ENCODE results near the gene TLK2. TPM values are rescaled to one million over a fixed set of nuclear protein-coding genes. Genes with fewer than 3 reads are reported as not detected.

TLK2 gene
- total RNA-seq, 6 experiments from 2014 or later = 11.6 to 13.8 (median 12.6) TPM

- 64% methylated on average over 6 of the region's 6 CpGs for WGBS (ENCODE audit: insufficient coverage, low coverage, low lambda C conversion rate, missing lambda C conversion rate)
- H3K9me3 ChIP-seq = no peaks in the 10 kb centered on the region
- H3K27me3 ChIP-seq = no peaks in the 10 kb centered on the region
- TF ChIP-seq CTCF (IDR thresholded peaks at IDR 0.05) (no peak), POLR2A (IDR thresholded peaks at IDR 0.05) (no peak)
- DNase-seq (no peak), ATAC-seq (no peak)
- intact Hi-C loops (cut with DNase I) = no loop called here
- no peaks in the 10 kb centered on the region for H3K4me1 ChIP-seq
- H3K36me3 ChIP-seq = no peaks in the 10 kb centered on the region
- no peak overlapping the region for H3K27ac ChIP-seq
- no peak overlapping the region for H3K4me3 ChIP-seq
Measured at GRCh38 chr17:62643496-62643895, 164.9 kb downstream of the TLK2 start.

GRCh38 chr17:62644487-62645173 lies 166.0 kb downstream of the TLK2 start:
- ATAC-seq = no peak
- Histone ChIP-seq H3K4me1 (no peaks in the 10 kb centered on the region), H3K9me3 (no peaks in the 10 kb centered on the region), H3K36me3 (no peaks in the 10 kb centered on the region), H3K27ac (no peak overlapping the region), H3K27me3 (no peaks in the 10 kb centered on the region), H3K4me3 (no peak overlapping the region)
- no peak for TF ChIP-seq POLR2A (IDR thresholded peaks at IDR 0.05)
- no peak for TF ChIP-seq CTCF (IDR thresholded peaks at IDR 0.05)
- DNase-seq = peak in 1 of 3 donors; percentile 39
- intact Hi-C loops (cut with DNase I) = no loop called here
- 68% methylated on average over 12 of the region's 17 CpGs for WGBS (ENCODE audit: insufficient coverage, low coverage, low lambda C conversion rate, missing lambda C conversion rate)

GRCh38 chr17:62648251-62648955 lies 169.8 kb downstream of the TLK2 start:
- 46% methylated on average over 11 of the region's 15 CpGs for WGBS (ENCODE audit: insufficient coverage, low coverage, low lambda C conversion rate, missing lambda C conversion rate)
- intact Hi-C loops (cut with DNase I) = no loop called here
- peaks cover 0 to 4% (median 0%) of the 10 kb centered on the region in 4 donors for H3K4me1 ChIP-seq
- H3K27ac ChIP-seq = no peak overlapping the region
- no peaks in the 10 kb centered on the region for H3K9me3 ChIP-seq
- TF ChIP-seq CTCF (IDR thresholded peaks at IDR 0.05) = no peak
- H3K27me3 ChIP-seq = no peaks in the 10 kb centered on the region
- no peak overlapping the region for H3K4me3 ChIP-seq
- H3K36me3 ChIP-seq = no peaks in the 10 kb centered on the region
- DNase-seq = peak in 1 of 3 donors; percentile 30
- ATAC-seq = no peak

DNA sequence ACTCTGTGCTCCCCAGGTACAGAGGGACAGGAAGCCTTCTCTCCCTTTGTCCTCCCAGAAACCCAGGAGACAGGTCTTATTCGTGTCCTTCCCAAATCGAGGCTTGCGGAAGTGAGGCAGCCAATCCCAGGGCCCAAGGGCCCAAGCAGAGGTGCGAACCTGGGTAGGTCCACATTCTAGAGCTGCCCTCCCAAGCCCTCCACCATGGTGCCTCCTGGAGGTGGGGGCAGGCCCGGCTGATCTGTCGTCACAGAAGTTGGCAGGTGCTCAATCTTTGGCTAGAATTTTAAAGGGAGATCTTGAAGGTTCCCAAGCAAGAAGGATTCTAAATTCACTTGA lies 170.3 kb downstream of the TLK2 start:
- no peak for ATAC-seq
- no peaks in the 10 kb centered on the region for H3K9me3 ChIP-seq
- WGBS (ENCODE audit: insufficient coverage, low coverage, low lambda C conversion rate, missing lambda C conversion rate) = 20% methylated on average over 1 of the region's 6 CpGs
- peak in 1 of 3 donors; percentile 23 for DNase-seq
- H3K27ac ChIP-seq = no peak overlapping the region
- TF ChIP-seq CTCF (IDR thresholded peaks at IDR 0.05) (no peak), POLR2A (IDR thresholded peaks at IDR 0.05) (no peak)
- no peak overlapping the region for H3K4me3 ChIP-seq
- intact Hi-C loops (cut with DNase I) = no loop called here
- no peaks in the 10 kb centered on the region for H3K27me3 ChIP-seq
- peaks cover 0 to 4% (median 0%) of the 10 kb centered on the region in 4 donors for H3K4me1 ChIP-seq
- H3K36me3 ChIP-seq = no peaks in the 10 kb centered on the region
